Loucy (cell line): ENCODE data around the gene MRPL53.

ENCODE experiments used
- H2AFZ ChIP-seq: fragments of 200-600 bp; sonication (generic); 2 replicates; pipeline ENCODE4 v1.6.0; 2016; ENCODE audit warnings: antibody characterized with exemption, mild to moderate bottlenecking, low read length, moderate library complexity
- H3F3A ChIP-seq: fragments of 200-600 bp; 2 replicates; pipeline ENCODE4 v1.6.0; 2016; ENCODE audit warnings: antibody characterized with exemption, low read depth, mild to moderate bottlenecking
- H3K27me3 ChIP-seq: fragments of 200-600 bp; sonication (generic); 2 replicates; pipeline ENCODE4 v1.6.1; 2014; ENCODE audit warnings: low read length, mild to moderate bottlenecking; ENCODE audit not compliant: insufficient read depth, poor library complexity, severe bottlenecking
- H3K36me3 ChIP-seq: fragments of 200-600 bp; sonication (generic); 2 replicates; pipeline ENCODE4 v1.6.1; 2016; ENCODE audit warnings: low read length; ENCODE audit not compliant: insufficient read depth
- H3K4me1 ChIP-seq: fragments of 200-600 bp; sonication (generic); 2 replicates; pipeline ENCODE4 v1.5.1; 2014; ENCODE audit warnings: low read length, mild to moderate bottlenecking; ENCODE audit not compliant: insufficient read depth, poor library complexity, severe bottlenecking
- H3K4me2 ChIP-seq: fragments of 200-600 bp; sonication (generic); 2 replicates; pipeline ENCODE4 v1.6.0; 2014; ENCODE audit warnings: antibody characterized with exemption, low read length, low read depth, mild to moderate bottlenecking; ENCODE audit not compliant: poor library complexity, severe bottlenecking
- H3K4me3 ChIP-seq: fragments of 200-600 bp; sonication (generic); 2 replicates; pipeline ENCODE4 v1.5.1; 2014; ENCODE audit warnings: low read length, mild to moderate bottlenecking, mixed read lengths; ENCODE audit not compliant: poor library complexity, severe bottlenecking
- H3K79me2 ChIP-seq: fragments of 200-600 bp; sonication (generic); 2 replicates; pipeline ENCODE4 v1.6.1; 2014; ENCODE audit warnings: low read length; ENCODE audit not compliant: insufficient read depth
- H3K9ac ChIP-seq: fragments of 200-600 bp; sonication (generic); 2 replicates; pipeline ENCODE4 v1.6.0; 2014; ENCODE audit warnings: mild to moderate bottlenecking, low read depth, low read length, moderate library complexity; ENCODE audit not compliant: poor library complexity, severe bottlenecking
- H3K9me2 ChIP-seq: fragments of 200-600 bp; sonication (generic); replicated peaks from 2 replicates; pipeline ENCODE4 v1.6.1; 2016; ENCODE audit warnings: low read depth, low read length, mixed read lengths
- H3K9me3 ChIP-seq: fragments of 200-600 bp; sonication (generic); 2 replicates; pipeline ENCODE4 v1.6.1; 2014; ENCODE audit warnings: mild to moderate bottlenecking, antibody characterized with exemption, low read length, low read depth; ENCODE audit not compliant: insufficient read depth
- H4K20me1 ChIP-seq: fragments of 200-600 bp; sonication (generic); 2 replicates; pipeline ENCODE4 v1.6.0; 2014; ENCODE audit warnings: antibody characterized with exemption, low read length, mild to moderate bottlenecking; ENCODE audit not compliant: insufficient read depth, poor library complexity, severe bottlenecking
- EZH2phosphoT487 ChIP-seq: fragments of 200-600 bp; IDR thresholded peaks from 2 replicates; pipeline ENCODE4 v1.6.1; 2018; ENCODE audit warnings: antibody characterized with exemption, mild to moderate bottlenecking, moderate library complexity, borderline replicate concordance
- TF ChIP-seq, protein P1 (sequence below): fragments of 200-600 bp; sonication (generic); conservative IDR thresholded peaks from 2 replicates; pipeline ENCODE4 v1.5.1; 2014; ENCODE audit warnings: mild to moderate bottlenecking, antibody characterized with exemption, low read length

MRPL53 gene

DNA sequence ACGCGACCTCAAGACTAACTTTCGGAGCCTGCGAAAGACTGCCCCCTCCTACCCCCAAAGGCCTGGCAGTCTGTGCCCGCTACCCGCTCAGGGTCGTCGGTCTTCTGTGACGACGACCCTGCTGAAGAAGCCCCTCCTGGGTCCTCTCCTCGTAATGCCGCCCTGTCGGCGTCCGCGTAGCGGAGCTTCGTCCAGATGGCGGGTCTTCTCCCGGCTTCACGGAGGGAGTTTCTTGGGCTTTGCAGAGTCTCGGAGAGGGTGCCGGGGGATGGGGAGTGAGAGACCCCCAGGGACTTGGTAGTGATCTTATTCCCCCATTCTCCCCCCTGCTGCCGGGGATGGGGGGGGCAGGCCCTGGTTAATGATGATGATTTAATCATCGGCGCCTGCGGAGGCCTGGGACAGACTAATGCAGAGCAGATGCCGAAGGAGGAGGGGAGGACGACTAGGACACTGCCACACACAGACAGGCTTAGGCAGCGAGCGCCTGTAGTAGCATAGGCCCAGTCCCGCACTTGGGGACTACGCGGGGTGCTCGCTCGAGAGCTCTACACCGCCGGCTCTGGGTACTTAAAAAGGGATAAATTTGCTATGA is 35.5 kb upstream of the MRPL53 start:
- peak overlapping the region; percentile 99 for H3K4me2 ChIP-seq
- H3K4me3 ChIP-seq, result peak overlapping the region; percentile 86
- no peaks in the 10 kb centered on the region for H3K36me3 ChIP-seq
- H3K9ac ChIP-seq, result peak overlapping the region; percentile 85
- peaks cover 3% of the 10 kb centered on the region for H3K27me3 ChIP-seq
- no peaks in the 10 kb centered on the region for H4K20me1 ChIP-seq
- peaks cover 21% of the 10 kb centered on the region for H3K4me1 ChIP-seq
- H3K9me2 ChIP-seq, result no peaks in the 10 kb centered on the region
- peak overlapping the region; percentile 96 for H2AFZ ChIP-seq
- H3K79me2 ChIP-seq, result peaks cover 17% of the 10 kb centered on the region; the same call in 1 of the 2 replicates
- no peaks in the 10 kb centered on the region for H3K9me3 ChIP-seq
- TF ChIP-seq, protein P1, sequence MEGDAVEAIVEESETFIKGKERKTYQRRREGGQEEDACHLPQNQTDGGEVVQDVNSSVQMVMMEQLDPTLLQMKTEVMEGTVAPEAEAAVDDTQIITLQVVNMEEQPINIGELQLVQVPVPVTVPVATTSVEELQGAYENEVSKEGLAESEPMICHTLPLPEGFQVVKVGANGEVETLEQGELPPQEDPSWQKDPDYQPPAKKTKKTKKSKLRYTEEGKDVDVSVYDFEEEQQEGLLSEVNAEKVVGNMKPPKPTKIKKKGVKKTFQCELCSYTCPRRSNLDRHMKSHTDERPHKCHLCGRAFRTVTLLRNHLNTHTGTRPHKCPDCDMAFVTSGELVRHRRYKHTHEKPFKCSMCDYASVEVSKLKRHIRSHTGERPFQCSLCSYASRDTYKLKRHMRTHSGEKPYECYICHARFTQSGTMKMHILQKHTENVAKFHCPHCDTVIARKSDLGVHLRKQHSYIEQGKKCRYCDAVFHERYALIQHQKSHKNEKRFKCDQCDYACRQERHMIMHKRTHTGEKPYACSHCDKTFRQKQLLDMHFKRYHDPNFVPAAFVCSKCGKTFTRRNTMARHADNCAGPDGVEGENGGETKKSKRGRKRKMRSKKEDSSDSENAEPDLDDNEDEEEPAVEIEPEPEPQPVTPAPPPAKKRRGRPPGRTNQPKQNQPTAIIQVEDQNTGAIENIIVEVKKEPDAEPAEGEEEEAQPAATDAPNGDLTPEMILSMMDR, result no peak
- no peak for TF ChIP-seq EZH2phosphoT487
- no peaks in the 10 kb centered on the region for H3F3A ChIP-seq

DNA sequence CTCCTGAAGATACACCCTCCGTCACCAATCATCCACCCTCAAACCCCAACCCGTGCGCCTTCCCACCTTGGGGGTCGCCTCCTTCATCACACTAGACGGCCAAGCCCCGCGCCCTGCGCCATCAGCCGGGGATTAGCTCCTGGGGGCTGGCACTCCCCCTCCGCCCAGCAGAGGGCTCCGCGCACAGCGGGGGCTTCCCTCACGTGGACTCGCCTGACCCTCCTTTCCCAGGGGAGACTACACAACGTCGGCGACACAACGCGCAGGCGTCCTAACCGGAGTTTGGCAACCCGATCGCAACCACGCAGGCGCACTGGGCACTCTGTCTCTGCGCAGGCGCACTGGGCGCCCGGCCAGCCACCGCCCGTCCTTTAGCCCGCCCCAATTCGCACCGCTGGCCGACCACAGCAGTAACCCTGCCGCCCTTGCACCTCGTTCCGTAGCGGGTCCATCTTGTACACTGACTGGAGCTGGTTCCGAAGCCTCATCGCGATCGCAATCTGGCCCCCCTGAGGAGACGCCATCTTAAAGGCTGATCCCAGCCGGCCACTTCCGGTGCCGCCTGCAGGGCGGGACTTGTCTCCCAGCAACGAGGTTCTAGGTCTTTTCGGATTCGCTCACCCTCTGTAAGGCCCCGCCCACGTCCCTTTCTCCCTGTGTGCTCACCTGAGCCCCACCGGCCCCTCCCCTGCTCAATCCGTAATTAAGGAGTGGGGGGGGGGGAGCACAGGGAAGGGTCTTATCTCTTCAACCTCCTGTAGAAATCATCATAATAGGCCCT is 34.9 kb upstream of the MRPL53 start, which contains the start of gene PCGF1:
PCGF1 (minus strand) TSS at position 551 of the 781 bp plus-strand sequence; CDS start at position 524, 27 bp downstream.
- peak within 1 kb of the TSS; percentile 99 for H3K4me2 ChIP-seq
- TF ChIP-seq, protein P1, result peak; percentile 71
- no peak for TF ChIP-seq EZH2phosphoT487
- peak within 1 kb of the TSS; percentile 85 for H3K9ac ChIP-seq
- no peaks in the 10 kb centered on the region for H4K20me1 ChIP-seq
- H3F3A ChIP-seq, result no peaks in the 10 kb centered on the region
- peaks cover 21% of the 10 kb centered on the region for H3K79me2 ChIP-seq
- H3K9me2 ChIP-seq, result no peaks in the 10 kb centered on the region
- H2AFZ ChIP-seq, result peak within 1 kb of the TSS; percentile 96
- H3K4me3 ChIP-seq, result peak within 1 kb of the TSS; percentile 86
- no peaks in the 10 kb centered on the region for H3K9me3 ChIP-seq
- no peaks in the 10 kb centered on the region for H3K36me3 ChIP-seq
- no peaks in the 10 kb centered on the region for H3K27me3 ChIP-seq
- peaks cover 24% of the 10 kb centered on the region for H3K4me1 ChIP-seq

DNA sequence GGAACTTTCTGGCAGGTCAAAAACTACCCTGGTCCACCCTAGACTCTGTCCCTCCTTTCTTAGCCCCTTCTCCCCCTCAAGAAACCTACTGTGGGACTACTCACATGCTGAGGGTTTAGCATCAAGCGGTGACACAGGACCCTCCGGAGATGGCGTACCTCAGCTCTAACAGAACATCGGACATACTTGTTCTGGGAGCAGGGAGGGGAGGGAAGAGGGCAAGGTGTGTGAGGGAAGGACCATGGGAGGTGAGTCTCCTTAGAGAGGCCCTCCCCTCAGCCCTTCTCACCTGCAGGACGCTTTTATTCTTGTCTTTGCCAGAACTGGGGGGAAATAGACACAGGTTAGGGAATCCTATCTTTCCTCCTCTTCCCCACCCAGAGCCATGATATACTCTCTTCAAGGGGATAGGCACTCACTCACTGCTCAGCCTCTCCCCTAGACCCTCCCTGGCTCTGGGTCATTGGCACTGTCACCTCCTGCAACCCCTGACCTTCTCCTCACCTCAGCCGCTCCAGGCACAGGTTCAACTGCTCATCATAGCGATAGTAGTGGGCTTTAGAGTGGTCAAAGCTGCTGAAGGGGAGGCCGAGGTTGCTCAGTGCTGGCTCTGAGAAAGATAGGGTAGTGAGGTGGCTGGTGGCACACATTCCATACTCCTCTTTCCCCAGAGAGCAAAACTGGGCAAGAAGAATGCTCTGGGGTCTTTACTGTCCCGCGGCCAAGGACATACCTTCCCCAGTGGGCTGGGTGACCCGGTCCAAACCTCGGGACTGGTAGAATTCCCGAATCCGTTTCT is 33.2 kb upstream of the MRPL53 start:
- Histone ChIP-seq H3K79me2 (peaks cover 23% of the 10 kb centered on the region), H3K27me3 (no peaks in the 10 kb centered on the region), H3K4me3 (peak overlapping the region; percentile 86), H3K36me3 (no peaks in the 10 kb centered on the region), H2AFZ (no peak overlapping the region), H4K20me1 (no peaks in the 10 kb centered on the region), H3K4me2 (peak overlapping the region; percentile 99), H3K9ac (peak overlapping the region; percentile 85), H3F3A (no peaks in the 10 kb centered on the region), H3K9me2 (no peaks in the 10 kb centered on the region), H3K4me1 (peaks cover 27% of the 10 kb centered on the region), H3K9me3 (no peaks in the 10 kb centered on the region)
- TF ChIP-seq EZH2phosphoT487, result no peak
- TF ChIP-seq, protein P1, result no peak
